ENCODE results near the gene RHOG. TPM values are rescaled to one million over a fixed set of nuclear protein-coding genes. Genes with fewer than 3 reads are reported as not detected.

The RHOG gene
- total and polyA plus RNA-seq, 2 donors, result 4.9 to 85.0 TPM

Small RNAs within 50 kb of the gene (small RNA-seq; reads per million reads assigned to genes)
- not detected for gene RNU7-50P

Other genes with a start within 250 kb of the RHOG start
- not detected for gene ART5, start 199.0 kb downstream of the RHOG start, total RNA-seq
- 0.67 TPM for gene ART5, start 199.0 kb downstream of the RHOG start, polyA plus RNA-seq
- not detected for gene ART1, start 195.8 kb downstream of the RHOG start, total RNA-seq
- gene ART1, start 195.8 kb downstream of the RHOG start, polyA plus RNA-seq, result not detected
- 0.48 TPM for gene CHRNA10, start 169.6 kb downstream of the RHOG start, total RNA-seq
- 0.68 TPM for gene CHRNA10, start 169.6 kb downstream of the RHOG start, polyA plus RNA-seq
- gene NUP98, start 43.4 kb downstream of the RHOG start, total RNA-seq, result 105 TPM
- 41.8 TPM for gene NUP98, start 43.4 kb downstream of the RHOG start, polyA plus RNA-seq
- gene PGAP2, start 32.4 kb downstream of the RHOG start, total RNA-seq, result 12.7 TPM
- 15.3 TPM for gene PGAP2, start 32.4 kb downstream of the RHOG start, polyA plus RNA-seq
- gene STIM1, start 14.7 kb upstream of the RHOG start, total RNA-seq, result 41.8 TPM
- gene STIM1, start 14.7 kb upstream of the RHOG start, polyA plus RNA-seq, result 61.0 TPM

Measured in urinary bladder (tissue), 2 donors.